Kidney (tissue), 14 donors: ENCODE data around the gene NRP1. TPM values are rescaled to one million over a fixed set of nuclear protein-coding genes. Genes with fewer than 3 reads are reported as not detected.
A peak's percentile ranks its signal among the peaks of the same experiment; 100 is the strongest.

ENCODE experiments used
- DNase-seq, 5 donors: peaks; one replicate each; pipeline ENCODE4 v3.0.0-alpha.2; 2013 to 2020
- FAIRE-seq: peaks from 2 replicates; lab custom pipeline; 2012; peaks lifted over from hg19 to GRCh38; lab: Jason Lieb, UNC
- H3K27ac ChIP-seq, 2 donors: one replicate each; pipeline ENCODE4 v1.7.0; 2013; ENCODE audit warnings: low read depth in 2 of 2, low read length in 2 of 2, inconsistent platforms in 1 of 2
- H3K27me3 ChIP-seq: one replicate; pipeline ENCODE4 v1.7.1; 2013; ENCODE audit warnings: low read length, inconsistent platforms; ENCODE audit not compliant: control insufficient read depth, insufficient read depth
- H3K36me3 ChIP-seq, 3 donors: one replicate each; pipeline versions ENCODE4 v1.7.0 to v1.7.1; 2013; ENCODE audit warnings: low read length in 3 of 3, control low read depth in 1 of 3, inconsistent platforms in 1 of 3; ENCODE audit not compliant: insufficient read depth in 3 of 3, control insufficient read depth in 2 of 3
- H3K4me1 ChIP-seq, 3 donors: one replicate each; pipeline versions ENCODE4 v1.7.0 to v1.7.1; 2013; ENCODE audit warnings: low read length in 3 of 3, inconsistent platforms in 1 of 3, low read depth in 1 of 3; ENCODE audit not compliant: control insufficient read depth in 2 of 3, insufficient read depth in 2 of 3
- H3K4me3 ChIP-seq, 3 donors: one replicate each; pipeline versions ENCODE4 v1.7.0 to v1.8.1; 2013; ENCODE audit warnings: low read length in 3 of 3, control low read depth in 1 of 3, inconsistent platforms in 1 of 3
- H3K9ac ChIP-seq, 3 donors: one replicate each; pipeline versions ENCODE4 v1.7.0 to v1.7.1; 2013; ENCODE audit warnings: low read length in 3 of 3, control low read depth in 1 of 3, inconsistent platforms in 1 of 3
- H3K9me3 ChIP-seq, 3 donors: one replicate each; pipeline versions ENCODE4 v1.7.0 to v1.7.1; 2013; ENCODE audit warnings: low read length in 3 of 3, control low read depth in 1 of 3, inconsistent platforms in 1 of 3; ENCODE audit not compliant: control insufficient read depth in 2 of 3, insufficient read depth in 1 of 3
- CTCF ChIP-seq: IDR thresholded peaks from 3 replicates; pipeline ENCODE4 v1.5.1; 2012; ENCODE audit warnings: mild to moderate bottlenecking, moderate library complexity, borderline replicate concordance; ENCODE audit not compliant: insufficient read depth; ENCODE audit errors: extremely low read depth
- intact Hi-C: fragments of 100-400 bp; cut with DNase I; formaldehyde crosslinking; loops from one replicate; pipeline ENCODE4 v1.11.1; 2022
- polyA plus RNA-seq: library from polyadenylated mRNA; stranded (reverse); fragments of 350-450 nt; fragmentation: Illumina TruSeq; extraction: RNeasy Lipid Tissue Mini Kit (QIAGEN cat#74804); gene quantifications from one replicate; pipeline ENCODE4 v1.2.3, GENCODE V29; 2014; ENCODE audit warnings: low read depth, low replicate concordance; ENCODE audit not compliant: insufficient read depth
- total RNA-seq: library from RNA; stranded (reverse); fragmentation: NEBNext Ultra II Directional; extraction: Animal tissue kit (Norgen Biotek cat#: 25700); gene quantifications from one replicate; pipeline ENCODE4 v1.2.1, GENCODE V29; 2021
- donor health status: control.
- donor health status: control.
- donor health status: control.
- donor health status: control.
- donor health status: control.
- donor health status: DM: yes; HTN: yes; CAD: no.
- donor health status: Normal renal cell carcinoma (clear cell type).

Gene NRP1
- total and polyA plus RNA-seq, 2 donors from 2014 or later: 40.5 to 243 TPM

- Histone ChIP-seq H3K27ac (peak overlapping the region in 1 of 2 donors; percentile 2), H3K9ac (no peak overlapping the region), H3K9me3 (no peaks in the 10 kb centered on the region), H3K27me3 (no peaks in the 10 kb centered on the region), H3K4me3 (no peak overlapping the region), H3K4me1 (peaks cover 0 to 7% (median 0%) of the 10 kb centered on the region in 3 donors), H3K36me3 (peaks cover 5 to 66% (median 46%) of the 10 kb centered on the region in 3 donors)
- no peak for DNase-seq
- no peak for FAIRE-seq
- no peak for TF ChIP-seq CTCF
- intact Hi-C loops: no loop called here
These were observed 81.1 kb downstream of the NRP1 start for GRCh38 chr10:33253411-33253810.

- Histone ChIP-seq H3K9me3 (no peaks in the 10 kb centered on the region), H3K4me1 (peaks cover 0 to 7% (median 0%) of the 10 kb centered on the region in 3 donors), H3K36me3 (peaks cover 6 to 67% (median 44%) of the 10 kb centered on the region in 3 donors), H3K27me3 (no peaks in the 10 kb centered on the region), H3K4me3 (no peak overlapping the region), H3K27ac (no peak overlapping the region), H3K9ac (no peak overlapping the region)
- FAIRE-seq (no peak), DNase-seq (no peak)
- no peak for TF ChIP-seq CTCF
- intact Hi-C loops: no loop called here
These were observed 81.7 kb downstream of the NRP1 start for GRCh38 chr10:33252794-33253203.

- Histone ChIP-seq H3K4me1 (peaks cover 0 to 7% (median 0%) of the 10 kb centered on the region in 3 donors), H3K4me3 (no peak overlapping the region), H3K27ac (no peak overlapping the region), H3K27me3 (no peaks in the 10 kb centered on the region), H3K36me3 (peaks cover 6 to 69% (median 46%) of the 10 kb centered on the region in 3 donors), H3K9me3 (no peaks in the 10 kb centered on the region), H3K9ac (no peak overlapping the region)
- DNase-seq: no peak
- no peak for TF ChIP-seq CTCF
- FAIRE-seq: no peak
- intact Hi-C loops: no loop called here
These were observed 82.1 kb downstream of the NRP1 start for GRCh38 chr10:33252324-33252723.
